ENCODE data around the gene RHOU.
"Not testable (repeated sequence)": the region's sequence is repeated elsewhere in the genome, so short reads cannot be mapped to it uniquely, and the experiment has no call there.

The RHOU gene

DNA sequence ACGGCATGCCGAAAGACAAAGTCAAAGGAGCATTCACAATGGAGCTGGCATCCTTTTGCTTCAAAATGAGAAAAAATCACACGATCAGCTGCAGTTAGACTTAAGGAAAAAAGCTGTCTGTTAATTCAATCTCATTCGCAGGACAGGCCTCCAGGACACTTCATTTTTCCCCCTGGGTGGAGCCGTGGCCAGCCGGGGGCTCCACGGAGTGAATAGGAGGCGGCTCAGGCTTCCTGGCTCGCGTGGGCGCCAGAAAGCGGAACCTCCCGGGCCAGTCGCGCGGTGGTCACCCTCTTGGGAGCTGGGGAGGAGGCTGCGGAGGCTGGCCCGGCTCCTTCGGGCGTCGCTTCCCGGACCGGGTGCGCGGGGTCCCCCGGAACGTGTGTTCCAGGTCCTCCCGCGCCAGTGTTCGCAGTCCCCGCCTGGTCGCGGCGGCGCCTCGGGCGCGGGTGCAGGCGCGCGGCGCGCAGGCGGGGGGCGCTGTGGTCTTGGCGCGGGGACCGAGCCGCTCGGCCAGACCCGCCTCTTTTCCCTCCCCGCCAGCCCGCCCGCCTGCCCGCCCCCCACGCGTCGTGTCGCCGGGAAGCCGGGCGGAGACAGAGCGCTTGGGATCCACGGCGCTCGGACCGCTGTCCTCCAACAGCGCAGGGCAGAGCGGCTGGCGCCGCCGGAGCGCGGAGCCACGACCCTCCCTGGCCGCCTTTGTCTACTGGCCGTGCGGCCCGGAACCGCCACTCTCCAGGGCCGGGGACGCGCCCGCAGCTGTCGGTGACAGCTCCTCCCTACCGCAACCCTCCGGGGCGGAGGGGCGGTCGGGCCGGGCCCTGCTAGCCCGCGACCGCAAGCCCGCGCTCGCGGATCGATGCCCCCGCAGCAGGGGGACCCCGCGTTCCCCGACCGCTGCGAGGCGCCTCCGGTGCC is at the start of gene RHOU:
Gene RHOU, plus strand, starts transcription at position 599 of the 921 bp plus-strand sequence. Its CDS starts 264 bp downstream, at position 863.
- peak; percentile 55 for DNase-seq

DNA sequence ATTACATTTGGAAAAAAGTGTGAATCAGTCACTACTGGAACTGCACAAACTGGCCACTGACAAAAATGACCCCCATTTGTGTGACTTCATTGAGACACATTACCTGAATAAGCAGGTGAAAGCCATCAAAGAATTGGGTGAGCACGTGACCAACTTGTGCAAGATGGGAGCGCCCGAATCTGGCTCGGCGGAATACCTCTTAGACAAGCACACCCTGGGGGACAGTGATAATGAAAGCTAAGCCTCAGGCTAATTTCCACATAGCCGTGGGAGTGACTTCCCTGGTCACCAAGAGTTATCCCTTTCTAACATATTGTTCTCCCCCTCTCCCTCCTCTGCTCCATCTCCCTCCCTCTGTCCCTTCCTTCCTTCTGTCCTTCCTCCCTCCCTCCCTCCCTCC is 47.7 kb upstream of the RHOU start:
- DNase-seq: no peak

DNA sequence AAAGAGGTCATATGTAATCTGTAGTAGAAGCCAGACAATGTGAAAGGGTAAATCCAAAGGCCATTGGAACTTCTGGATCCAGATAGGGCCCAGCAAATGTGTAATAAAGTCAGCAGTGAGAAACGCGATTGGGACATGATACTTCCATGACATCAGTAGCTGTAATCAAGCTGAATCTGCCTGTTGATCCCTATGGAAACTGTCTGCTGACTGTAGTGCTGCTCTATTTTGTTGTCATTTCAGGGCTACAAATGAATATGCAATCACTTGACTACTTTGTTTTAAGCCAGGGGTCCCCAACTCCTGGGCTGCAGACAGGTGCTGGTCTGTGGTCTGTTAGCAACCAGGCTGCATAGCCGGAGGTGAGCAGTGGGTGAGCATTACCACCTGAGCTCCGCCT is 46.0 kb upstream of the RHOU start:
- DNase-seq: no peak

DNA sequence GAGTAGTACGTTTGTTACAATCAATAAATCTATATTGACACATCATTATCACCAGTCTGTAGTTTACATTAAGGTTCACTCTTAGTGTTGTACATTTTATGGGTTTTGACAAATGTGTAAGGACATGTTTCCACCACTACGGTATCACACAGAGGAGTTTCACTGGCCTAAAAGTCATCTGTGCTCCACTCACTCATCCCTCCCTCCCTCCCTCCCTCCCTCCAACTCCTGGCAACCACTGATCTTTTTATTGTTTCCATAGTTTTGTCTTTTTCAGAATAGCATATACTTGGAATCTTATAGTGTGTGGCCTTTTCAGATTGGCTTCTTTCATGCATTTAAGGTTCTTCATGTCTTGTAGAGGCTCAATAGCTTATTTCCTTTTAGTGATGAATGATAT is 44.1 kb upstream of the RHOU start:
- no peak for DNase-seq

DNA sequence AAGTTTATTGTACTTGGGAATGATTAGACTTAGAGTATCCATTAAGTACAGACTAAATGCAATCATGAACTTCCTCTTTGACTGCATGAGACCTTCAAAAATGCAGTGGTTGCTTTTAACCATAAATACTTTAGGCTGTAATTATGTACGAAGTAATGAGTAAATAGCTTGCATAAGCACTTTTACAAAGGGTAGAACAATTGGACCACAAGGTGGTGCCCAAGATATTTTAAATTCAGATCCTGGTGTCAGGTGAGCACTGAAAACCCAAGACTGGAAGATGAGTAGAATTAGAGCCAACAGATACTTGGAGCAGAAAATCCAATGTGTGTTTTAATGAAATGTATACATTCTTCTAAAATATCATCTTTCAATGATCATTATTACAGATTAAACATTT is 43.4 kb upstream of the RHOU start:
- DNase-seq: no peak

DNA sequence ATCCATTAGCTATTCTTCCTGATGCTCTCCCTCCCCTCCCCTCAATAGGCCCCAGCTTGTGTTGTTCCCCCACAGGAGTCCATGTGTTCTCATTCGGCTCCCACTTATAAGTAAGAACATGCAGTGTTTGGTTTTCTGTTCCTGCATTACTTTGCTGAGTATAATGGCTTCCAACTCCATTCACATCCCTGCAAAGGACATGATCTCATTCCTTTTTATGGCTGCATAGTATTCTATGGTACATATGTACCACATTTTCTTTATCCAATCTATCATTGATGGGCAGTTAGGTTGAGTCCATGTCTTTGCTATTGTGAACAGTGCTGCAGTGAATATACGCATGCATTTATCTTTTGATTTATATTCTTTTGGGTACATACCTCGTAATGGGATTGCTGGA is 40.8 kb upstream of the RHOU start:
- not testable (repeated sequence) for DNase-seq

DNA sequence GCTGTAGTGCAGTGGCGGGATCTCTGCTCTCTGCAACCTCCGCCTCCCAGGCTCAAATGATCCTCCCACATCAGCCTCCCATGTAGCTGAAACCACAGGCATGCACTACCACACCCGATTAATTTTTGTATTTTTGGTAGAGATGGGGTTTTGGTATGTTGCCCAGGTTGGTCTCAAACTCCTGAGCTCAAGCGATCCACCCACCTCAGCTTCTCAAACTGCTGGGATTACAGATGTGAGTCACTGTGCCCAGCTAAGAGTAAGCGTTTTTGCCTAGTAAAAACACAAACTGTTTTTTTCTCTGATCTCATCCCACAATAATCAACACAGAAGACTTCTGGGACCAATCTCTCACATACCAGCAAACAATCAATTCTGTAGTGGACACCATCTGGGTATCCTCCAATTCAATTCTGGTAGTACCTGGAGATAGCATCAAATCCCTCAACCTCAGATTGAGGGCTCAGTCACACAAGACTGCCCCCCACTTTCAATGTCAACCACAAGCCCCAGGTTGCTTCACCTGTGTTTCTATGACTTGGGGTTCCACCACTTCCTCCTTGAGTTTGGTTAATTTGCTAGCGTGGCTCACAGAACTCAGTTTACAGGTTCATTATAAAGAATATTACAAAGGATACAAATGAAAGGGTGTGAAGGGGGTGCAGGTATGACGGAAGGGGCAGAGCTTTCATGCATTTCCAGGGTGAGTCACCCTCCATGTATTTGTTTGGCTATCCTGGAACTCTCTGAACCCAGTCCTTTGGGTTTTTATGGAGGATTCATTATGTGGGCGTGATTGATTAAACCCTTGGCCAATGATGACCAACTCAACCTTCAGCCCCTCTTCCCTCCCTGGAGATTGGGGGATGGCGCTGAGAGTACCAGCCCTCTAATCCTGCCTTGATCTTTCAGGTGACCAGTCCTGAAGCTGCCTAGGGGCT is 40.0 kb upstream of the RHOU start:
- DNase-seq: no peak

DNA sequence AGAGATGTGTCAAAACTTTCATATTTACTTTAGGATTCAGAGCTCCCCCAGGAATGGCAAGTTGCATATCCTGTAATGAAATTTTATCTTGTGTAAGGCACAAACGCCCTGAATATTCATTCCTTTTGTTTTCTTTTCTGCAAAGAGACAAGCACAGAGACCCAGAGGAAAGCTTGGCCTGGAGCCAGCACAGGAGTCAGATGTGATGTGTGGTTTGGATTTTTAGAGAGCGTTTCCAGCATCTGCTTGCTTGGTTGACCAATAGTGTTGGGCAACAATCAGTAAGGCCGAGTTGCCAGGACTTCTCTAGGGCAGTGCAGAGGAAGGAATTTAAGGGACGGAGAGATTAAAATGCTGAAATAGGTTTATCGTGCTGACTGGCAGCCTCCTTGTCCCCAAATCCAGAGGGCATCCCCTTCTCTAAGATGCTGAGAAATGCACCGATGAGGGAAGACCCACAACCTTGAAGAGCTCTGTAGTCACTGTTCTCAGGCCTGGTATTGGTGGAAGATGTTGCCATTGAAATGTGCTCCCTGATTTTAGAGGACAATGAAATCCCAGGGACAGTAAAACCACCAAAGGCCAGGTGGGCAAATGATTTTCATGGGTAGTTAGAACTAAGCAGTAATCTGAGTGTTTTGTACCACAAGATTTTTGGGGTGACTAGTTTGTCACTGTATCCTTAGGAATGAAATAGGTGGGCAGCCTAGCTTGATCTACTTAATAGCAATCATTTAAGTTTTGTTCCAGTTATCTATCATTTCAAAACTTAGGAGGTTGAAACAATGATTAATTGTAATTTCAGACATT is 37.9 kb upstream of the RHOU start:
- DNase-seq: no peak

DNA sequence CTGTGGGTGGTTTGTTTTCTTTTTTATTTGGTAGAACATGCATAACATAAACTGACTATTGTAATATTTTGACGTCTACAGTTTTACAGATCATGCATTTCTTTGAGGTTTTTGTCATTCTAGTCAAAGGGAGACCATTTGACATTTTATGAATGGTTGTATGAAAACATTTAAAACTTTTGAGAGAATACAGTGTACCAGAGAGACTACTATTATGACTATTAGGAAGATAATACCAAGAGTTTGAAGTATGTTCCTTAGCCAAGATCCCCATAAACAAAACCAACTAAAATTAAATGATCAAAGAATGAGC is 37.3 kb upstream of the RHOU start:
- DNase-seq: no peak

DNA sequence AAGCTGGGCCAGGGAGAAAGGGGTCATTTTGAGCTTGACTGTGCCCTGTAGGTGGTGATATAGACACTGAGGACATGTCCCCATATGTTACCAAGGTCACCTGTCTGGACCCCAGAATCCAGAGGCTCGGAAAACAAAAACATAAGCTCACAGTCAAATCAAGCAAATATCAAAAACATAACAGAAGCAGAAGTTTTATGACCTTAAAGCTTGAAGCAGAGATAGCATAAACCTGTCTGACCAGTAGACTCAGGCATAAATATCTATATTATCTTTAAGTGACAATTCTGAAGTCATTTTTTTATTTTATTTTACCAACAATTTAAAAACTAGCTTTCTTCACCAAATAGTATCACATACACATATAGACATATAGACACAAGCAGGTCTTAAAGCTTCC is 32.8 kb upstream of the RHOU start:
- DNase-seq: no peak

DNA sequence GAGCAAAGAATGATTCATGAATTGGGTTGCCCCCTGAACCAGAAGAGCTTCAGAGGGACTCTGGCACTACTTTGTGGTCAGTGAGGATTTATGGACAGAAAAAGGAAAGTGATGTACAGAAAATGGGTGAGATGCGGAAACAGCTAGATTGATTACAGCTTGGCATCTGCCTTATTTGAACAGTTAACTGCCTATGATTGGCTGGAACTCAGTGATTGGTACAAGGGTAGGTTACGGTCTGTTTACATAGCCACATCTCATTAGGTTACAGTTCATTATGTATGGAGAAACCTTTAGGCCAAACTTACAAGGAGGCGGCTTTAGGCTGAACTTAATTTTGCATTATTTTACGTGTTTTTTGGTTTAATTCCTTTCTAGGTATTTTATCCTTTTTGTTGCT is 29.0 kb upstream of the RHOU start:
- no peak for DNase-seq

DNA sequence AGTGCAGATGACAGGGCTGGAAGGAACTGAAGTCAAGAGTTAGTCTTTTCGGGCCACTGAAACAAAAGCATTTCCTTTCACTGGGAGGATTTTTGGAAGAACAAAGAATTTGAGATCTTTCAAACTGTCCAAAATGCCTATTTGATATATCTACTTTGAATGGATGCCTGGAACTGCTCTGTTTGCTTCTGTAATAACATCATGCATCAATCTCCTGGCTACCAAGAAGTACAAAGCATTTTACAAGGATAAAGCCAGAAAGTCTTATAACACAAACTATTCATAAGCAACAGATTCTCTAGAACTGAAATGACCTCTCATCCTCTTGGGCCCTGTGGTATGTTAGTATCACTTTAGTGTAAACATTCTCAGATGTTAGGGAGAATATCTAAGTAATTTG is 18.2 kb upstream of the RHOU start:
- no peak for DNase-seq

DNA sequence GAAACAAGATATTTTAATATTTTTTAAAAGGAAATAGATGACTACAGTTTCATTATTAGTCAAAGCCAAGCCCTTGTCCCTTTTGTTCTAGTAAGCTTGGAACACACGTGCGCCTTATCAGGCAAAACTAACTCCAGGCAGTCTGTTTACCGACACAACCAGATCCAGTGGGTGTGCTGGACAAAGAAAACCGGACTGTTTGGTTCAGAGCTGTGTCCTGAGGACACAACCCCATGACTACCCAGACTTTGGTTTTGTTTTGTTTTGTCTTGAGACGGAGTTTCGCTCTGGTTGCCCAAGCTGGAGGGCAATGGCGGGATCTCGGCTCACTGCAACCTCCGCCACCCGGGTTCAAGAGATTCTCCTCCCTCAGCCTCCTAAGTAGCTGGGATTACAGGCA is 13.9 kb upstream of the RHOU start:
- no peak for DNase-seq

DNA sequence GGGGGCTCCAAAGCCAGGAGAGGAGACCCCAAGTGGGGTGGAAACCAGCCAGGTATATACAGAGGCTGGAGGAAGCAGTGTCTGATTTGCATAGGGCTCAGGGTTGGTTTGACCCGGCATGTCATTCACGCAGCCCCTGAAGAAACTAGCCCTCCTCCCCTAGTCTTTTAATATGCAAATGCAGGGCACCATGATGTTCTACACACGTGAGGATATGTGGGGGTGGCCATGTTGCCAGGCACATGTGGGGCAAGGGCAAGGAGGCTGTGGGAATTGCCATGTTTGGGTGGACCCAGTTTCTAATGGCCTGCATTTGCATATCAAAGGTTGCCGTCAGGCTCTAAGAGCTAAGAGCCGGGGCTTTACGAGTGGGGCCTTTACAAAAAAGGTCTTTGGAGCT is 12.0 kb upstream of the RHOU start:
- DNase-seq: no peak

DNA sequence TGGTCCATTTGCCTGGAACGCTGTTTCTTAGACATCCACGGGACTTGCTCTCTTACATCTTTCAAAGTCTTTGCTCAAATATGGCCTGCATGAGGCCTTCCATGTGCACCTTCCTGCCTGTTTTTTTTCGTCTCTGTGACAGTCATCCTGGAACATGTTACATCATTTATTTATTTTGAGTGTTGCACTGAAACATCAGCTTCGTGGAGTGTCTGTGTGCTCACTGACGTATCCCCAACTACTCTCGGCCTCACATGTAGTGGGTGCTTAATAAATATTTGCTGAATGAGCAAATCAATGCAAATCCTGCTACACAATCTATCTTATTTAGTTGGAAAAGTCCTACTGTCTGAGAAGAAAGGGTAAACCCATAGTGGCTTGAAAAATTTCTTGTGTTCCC is 11.4 kb upstream of the RHOU start:
- no peak for DNase-seq

DNA sequence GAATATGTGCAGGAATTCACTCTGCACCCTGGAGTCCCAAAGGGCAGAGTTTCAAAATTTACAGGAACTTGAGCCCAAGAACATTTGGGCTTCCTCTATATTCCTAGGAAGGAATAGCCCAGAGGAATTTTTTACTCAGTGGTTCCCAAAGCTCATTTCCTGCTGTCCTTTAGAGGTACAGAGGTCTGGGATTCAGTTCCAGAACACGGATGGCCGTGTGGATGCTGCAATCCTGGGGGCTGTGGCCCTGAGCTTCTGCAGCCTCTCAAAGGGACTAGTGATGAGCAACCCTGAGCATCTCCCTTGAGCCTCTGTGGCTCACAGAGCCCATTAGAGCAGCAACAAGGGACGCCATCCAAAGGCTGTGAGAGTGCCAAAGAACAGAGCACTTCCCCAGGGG is 10.1 kb upstream of the RHOU start:
- no peak for DNase-seq

DNA sequence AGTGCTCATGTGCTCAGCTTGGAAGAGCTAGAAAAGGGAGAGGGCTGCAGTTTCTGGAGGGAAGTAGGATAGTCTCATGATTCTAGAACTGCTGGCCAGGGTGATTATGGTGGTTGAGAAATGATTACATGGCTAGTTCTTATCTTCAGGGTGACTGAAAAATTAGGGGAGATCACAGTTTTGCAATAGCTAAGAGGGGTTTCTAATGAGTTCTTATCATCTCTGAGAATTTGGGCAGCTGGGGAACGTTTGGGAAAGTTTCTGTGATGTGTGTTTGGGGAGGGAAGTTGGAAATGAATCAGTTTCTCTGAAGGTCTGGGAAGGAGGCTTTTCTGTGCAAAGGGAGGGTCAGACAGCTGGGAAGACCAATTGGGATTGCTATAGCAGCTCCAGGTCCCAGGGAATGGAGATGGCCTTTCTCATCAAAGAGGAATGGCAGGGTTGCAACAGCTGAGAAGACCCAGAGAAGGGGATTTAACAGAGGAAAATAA is 7.6 kb upstream of the RHOU start:
- no peak for DNase-seq

DNA sequence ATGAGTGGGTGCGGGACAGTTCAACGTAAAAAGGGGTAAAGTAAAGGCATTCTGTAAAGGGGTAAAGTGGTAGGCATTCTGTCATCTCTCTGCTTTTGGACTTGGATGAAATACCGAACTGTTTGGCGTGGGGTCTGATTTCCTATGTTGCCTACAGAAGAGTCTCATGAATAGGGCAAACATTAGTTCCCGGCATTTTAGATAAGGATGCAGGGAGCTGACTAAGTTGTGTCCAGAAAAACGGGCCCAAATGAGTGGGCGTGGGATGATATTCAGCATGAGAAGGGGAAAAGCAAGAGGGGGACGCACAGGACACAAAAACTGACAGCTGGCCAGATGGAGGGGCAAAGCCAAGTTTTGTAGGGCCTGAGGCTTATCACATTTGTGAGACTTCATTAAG is 2.9 kb upstream of the RHOU start:
- no peak for DNase-seq

DNA sequence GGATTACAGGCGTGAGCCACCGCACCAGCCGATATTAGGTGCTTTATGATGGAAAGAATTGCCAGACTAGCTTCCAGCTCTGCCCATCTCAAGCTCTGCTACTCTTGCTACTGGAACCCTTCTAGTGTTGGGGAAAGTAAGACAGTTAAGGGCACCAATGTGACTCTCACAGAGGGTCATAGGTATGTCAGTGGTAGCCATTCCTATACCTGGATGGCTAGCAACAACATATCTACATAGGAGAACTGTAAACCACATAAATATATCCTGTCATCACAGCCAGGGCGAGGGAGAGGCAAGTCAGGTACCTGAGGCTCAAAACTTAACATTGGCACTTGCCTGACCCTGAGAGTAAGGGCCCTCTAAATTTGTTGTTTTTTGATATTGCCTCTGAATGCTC is 1.7 kb upstream of the RHOU start:
- no peak for DNase-seq

DNA sequence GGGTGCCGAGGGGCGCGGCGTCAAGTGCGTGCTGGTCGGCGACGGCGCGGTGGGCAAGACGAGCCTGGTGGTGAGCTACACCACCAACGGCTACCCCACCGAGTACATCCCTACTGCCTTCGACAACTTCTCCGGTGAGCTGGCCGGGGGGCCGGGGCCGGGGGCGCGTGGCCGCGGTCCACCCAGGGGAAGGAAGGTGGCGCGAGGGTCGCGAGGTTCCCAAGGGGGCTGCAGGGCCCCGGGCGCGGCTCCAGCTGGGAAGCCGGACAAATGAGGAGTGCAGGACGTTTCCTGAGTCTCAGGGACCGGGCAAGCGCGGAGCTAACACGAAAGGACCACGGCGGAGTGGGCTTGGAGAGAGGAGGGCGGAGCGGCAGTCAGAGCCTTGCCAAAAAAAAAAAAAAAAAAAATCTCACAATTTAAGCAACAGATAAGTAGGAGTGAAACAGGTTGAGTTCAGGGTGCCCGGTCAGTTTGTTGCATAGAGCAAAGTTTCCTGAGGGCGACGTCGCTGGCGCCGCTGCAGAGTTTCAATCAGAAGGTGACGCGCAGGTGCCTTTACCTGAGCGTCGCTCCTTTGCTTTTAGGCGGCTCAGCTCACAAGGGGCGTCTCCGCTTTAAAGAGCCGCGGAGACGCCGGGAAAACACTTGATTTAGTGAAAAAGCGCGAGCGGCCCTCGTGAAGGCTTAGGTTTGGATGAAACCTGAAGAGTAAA is 750 bp downstream of the RHOU start:
- no peak for DNase-seq

DNA sequence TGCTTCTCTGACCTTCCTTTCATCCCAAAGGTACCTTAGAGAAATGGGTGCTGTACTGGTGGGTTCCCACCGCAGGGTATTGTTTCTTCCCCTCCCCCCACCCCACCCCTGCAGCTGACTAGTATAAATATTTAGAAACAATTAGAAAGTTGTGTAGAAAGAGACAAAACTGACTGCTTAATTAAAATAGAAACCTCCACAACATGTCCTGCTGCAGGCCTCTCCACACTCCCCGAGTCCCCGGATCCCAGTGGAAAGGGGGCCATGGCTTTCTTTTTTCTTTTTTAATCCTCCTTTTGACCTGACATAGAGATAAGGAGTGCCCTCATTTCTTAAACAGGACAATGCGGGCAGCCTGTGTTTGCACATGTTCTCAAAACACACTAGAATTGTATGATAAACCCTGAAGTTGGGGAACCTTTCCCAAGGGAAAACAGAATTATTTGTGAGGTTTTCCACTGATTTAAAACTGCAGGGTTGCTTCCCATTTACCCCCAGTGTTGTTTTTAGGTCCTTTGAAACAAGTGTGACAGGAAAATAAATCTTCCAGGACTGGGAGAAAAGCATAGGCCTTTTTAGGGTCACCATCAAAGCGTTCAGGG is 1.7 kb downstream of the RHOU start:
- no peak for DNase-seq

DNA sequence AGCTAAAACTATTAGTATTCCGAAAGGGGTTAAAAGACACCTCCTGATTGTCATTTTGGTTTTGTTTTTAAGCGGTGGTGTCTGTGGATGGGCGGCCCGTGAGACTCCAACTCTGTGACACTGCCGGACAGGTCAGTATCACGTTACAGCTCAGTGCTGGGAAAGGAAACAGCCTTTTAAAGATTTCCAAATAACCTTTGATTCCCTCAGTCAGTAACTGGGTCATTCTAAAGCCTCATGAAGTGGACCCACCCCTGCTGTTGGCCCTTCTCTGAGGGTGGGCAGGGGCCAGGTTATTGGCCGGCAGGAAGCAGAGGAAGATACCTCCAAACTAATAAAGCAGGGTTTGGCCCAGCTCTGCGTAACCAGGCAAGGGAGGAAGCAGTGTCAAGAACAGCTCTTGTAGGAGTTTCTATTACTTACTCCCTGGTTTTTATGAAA is 2.3 kb downstream of the RHOU start:
- DNase-seq: no peak

Measured in stimulated activated naive CD4-positive, alpha-beta T cell treated with Interleukin-2 at 50 U/mL for 16 hours (primary cell).